Measurements from ENCODE around the gene STX18.

The STX18 gene

GRCh38 chr4:4492161-4492847 is 49.5 kb downstream of the STX18 start:
- Mint-ChIP-seq H3K27me3 (no peaks in the 10 kb centered on the region), H3K4me1 (ENCODE audit: low read depth) (peaks cover 5% of the 10 kb centered on the region), H3K9me3 (no peaks in the 10 kb centered on the region), H3K4me3 (no peak overlapping the region), H3K27ac (no peak overlapping the region), H3K36me3 (ENCODE audit: low read depth) (no peaks in the 10 kb centered on the region)
- intact Hi-C loops (cut with micrococcal nuclease) = loop anchor here (5.0 kb wide), 1 partner anchor 85 kb away; no protein-coding TSS in a partner anchor

GRCh38 chr4:4491396-4491893 is 50.4 kb downstream of the STX18 start:
- Mint-ChIP-seq H3K9me3 (no peaks in the 10 kb centered on the region), H3K4me1 (ENCODE audit: low read depth) (peaks cover 5% of the 10 kb centered on the region), H3K4me3 (no peak overlapping the region), H3K27ac (no peak overlapping the region), H3K36me3 (ENCODE audit: low read depth) (no peaks in the 10 kb centered on the region), H3K27me3 (no peaks in the 10 kb centered on the region)
- intact Hi-C loops (cut with micrococcal nuclease) = loop anchor here (5.0 kb wide), 1 partner anchor 86 kb away; no protein-coding TSS in a partner anchor

GRCh38 chr4:4490816-4491215 is 51.0 kb downstream of the STX18 start:
- Mint-ChIP-seq H3K4me3 (no peak overlapping the region), H3K27ac (no peak overlapping the region), H3K9me3 (no peaks in the 10 kb centered on the region), H3K27me3 (no peaks in the 10 kb centered on the region), H3K4me1 (ENCODE audit: low read depth) (peaks cover 5% of the 10 kb centered on the region), H3K36me3 (ENCODE audit: low read depth) (no peaks in the 10 kb centered on the region)
- intact Hi-C loops (cut with micrococcal nuclease) = loop anchor here (5.0 kb wide), 1 partner anchor 86 kb away; no protein-coding TSS in a partner anchor

GRCh38 chr4:4490041-4490440 is 51.8 kb downstream of the STX18 start:
- Mint-ChIP-seq H3K27me3 (no peaks in the 10 kb centered on the region), H3K4me1 (ENCODE audit: low read depth) (peaks cover 5% of the 10 kb centered on the region), H3K9me3 (no peaks in the 10 kb centered on the region), H3K36me3 (ENCODE audit: low read depth) (no peaks in the 10 kb centered on the region), H3K4me3 (no peak overlapping the region), H3K27ac (no peak overlapping the region)
- intact Hi-C loops (cut with micrococcal nuclease) = loop anchor here (5.0 kb wide), 1 partner anchor 87 kb away; no protein-coding TSS in a partner anchor

- H3K27ac Mint-ChIP-seq = no peak overlapping the region
- H3K4me3 Mint-ChIP-seq = no peak overlapping the region
- no peaks in the 10 kb centered on the region for H3K36me3 Mint-ChIP-seq (ENCODE audit: low read depth)
- no peaks in the 10 kb centered on the region for H3K9me3 Mint-ChIP-seq
- no peaks in the 10 kb centered on the region for H3K27me3 Mint-ChIP-seq
- H3K4me1 Mint-ChIP-seq (ENCODE audit: low read depth) = peaks cover 5% of the 10 kb centered on the region
- intact Hi-C loops (cut with micrococcal nuclease) = loop anchor here (5.0 kb wide), 2 partner anchors 394 to 1324 kb away; no protein-coding TSS in a partner anchor
Measured at GRCh38 chr4:4488405-4489404, 53.1 kb downstream of the STX18 start.

GRCh38 chr4:4486969-4487368 is 54.9 kb downstream of the STX18 start:
- Mint-ChIP-seq H3K27ac (no peak overlapping the region), H3K27me3 (no peaks in the 10 kb centered on the region), H3K9me3 (no peaks in the 10 kb centered on the region), H3K4me1 (ENCODE audit: low read depth) (no peaks in the 10 kb centered on the region), H3K36me3 (ENCODE audit: low read depth) (no peaks in the 10 kb centered on the region), H3K4me3 (no peak overlapping the region)
- intact Hi-C loops (cut with micrococcal nuclease) = loop anchor here (5.0 kb wide), 2 partner anchors 395 to 1325 kb away; no protein-coding TSS in a partner anchor

GRCh38 chr4:4485806-4486205 is 56.0 kb downstream of the STX18 start:
- Mint-ChIP-seq H3K4me1 (ENCODE audit: low read depth) (no peaks in the 10 kb centered on the region), H3K27ac (no peak overlapping the region), H3K27me3 (no peaks in the 10 kb centered on the region), H3K4me3 (no peak overlapping the region), H3K36me3 (ENCODE audit: low read depth) (no peaks in the 10 kb centered on the region), H3K9me3 (no peaks in the 10 kb centered on the region)
- intact Hi-C loops (cut with micrococcal nuclease) = loop anchor here (5.0 kb wide), 2 partner anchors 396 to 1326 kb away; no protein-coding TSS in a partner anchor

GRCh38 chr4:4481399-4481994 is 60.4 kb downstream of the STX18 start:
- no peak overlapping the region for H3K27ac Mint-ChIP-seq
- H3K27me3 Mint-ChIP-seq = no peaks in the 10 kb centered on the region
- peaks cover 5% of the 10 kb centered on the region for H3K4me1 Mint-ChIP-seq (ENCODE audit: low read depth)
- no peak overlapping the region for H3K4me3 Mint-ChIP-seq
- intact Hi-C loops (cut with micrococcal nuclease) = no loop called here
- no peaks in the 10 kb centered on the region for H3K9me3 Mint-ChIP-seq
- H3K36me3 Mint-ChIP-seq (ENCODE audit: low read depth) = no peaks in the 10 kb centered on the region

- Mint-ChIP-seq H3K4me1 (ENCODE audit: low read depth) (peaks cover 5% of the 10 kb centered on the region), H3K27me3 (no peaks in the 10 kb centered on the region), H3K36me3 (ENCODE audit: low read depth) (no peaks in the 10 kb centered on the region), H3K27ac (no peak overlapping the region), H3K4me3 (no peak overlapping the region), H3K9me3 (no peaks in the 10 kb centered on the region)
- intact Hi-C loops (cut with micrococcal nuclease) = no loop called here
Measured at GRCh38 chr4:4480685-4481398, 61.0 kb downstream of the STX18 start.

GRCh38 chr4:4480205-4480604 is 61.6 kb downstream of the STX18 start:
- intact Hi-C loops (cut with micrococcal nuclease) = no loop called here
- H3K36me3 Mint-ChIP-seq (ENCODE audit: low read depth) = no peaks in the 10 kb centered on the region

GRCh38 chr4:4479366-4479765 is 62.5 kb downstream of the STX18 start:
- intact Hi-C loops (cut with micrococcal nuclease) = no loop called here
- Mint-ChIP-seq H3K27me3 (no peaks in the 10 kb centered on the region), H3K4me3 (no peak overlapping the region), H3K4me1 (ENCODE audit: low read depth) (peaks cover 8% of the 10 kb centered on the region), H3K36me3 (ENCODE audit: low read depth) (no peaks in the 10 kb centered on the region), H3K9me3 (no peaks in the 10 kb centered on the region), H3K27ac (no peak overlapping the region)

More at GRCh38 chr4:4480205-4480604, 61.6 kb downstream of the STX18 start:
- H3K9me3 Mint-ChIP-seq = no peaks in the 10 kb centered on the region
- H3K4me3 Mint-ChIP-seq = no peak overlapping the region
- peaks cover 5% of the 10 kb centered on the region for H3K4me1 Mint-ChIP-seq (ENCODE audit: low read depth)
- H3K27ac Mint-ChIP-seq = no peak overlapping the region
- H3K27me3 Mint-ChIP-seq = no peaks in the 10 kb centered on the region

GRCh38 chr4:4477796-4478195 is 64.1 kb downstream of the STX18 start:
- intact Hi-C loops (cut with micrococcal nuclease) = no loop called here

GRCh38 chr4:4477391-4477790 is 64.5 kb downstream of the STX18 start:
- Mint-ChIP-seq H3K27ac (no peak overlapping the region), H3K4me1 (ENCODE audit: low read depth) (peaks cover 17% of the 10 kb centered on the region), H3K4me3 (no peak overlapping the region), H3K9me3 (no peaks in the 10 kb centered on the region), H3K36me3 (ENCODE audit: low read depth) (no peaks in the 10 kb centered on the region), H3K27me3 (no peaks in the 10 kb centered on the region)
- intact Hi-C loops (cut with micrococcal nuclease) = no loop called here

More at GRCh38 chr4:4477796-4478195, 64.1 kb downstream of the STX18 start:
- no peaks in the 10 kb centered on the region for H3K9me3 Mint-ChIP-seq
- no peak overlapping the region for H3K4me3 Mint-ChIP-seq
- peaks cover 17% of the 10 kb centered on the region for H3K4me1 Mint-ChIP-seq (ENCODE audit: low read depth)
- H3K36me3 Mint-ChIP-seq (ENCODE audit: low read depth) = no peaks in the 10 kb centered on the region
- H3K27ac Mint-ChIP-seq = no peak overlapping the region
- H3K27me3 Mint-ChIP-seq = no peaks in the 10 kb centered on the region

Data from dendritic cell treated with granulocyte-macrophage colony-stimulating factor and Interleukin-4, amounts not matched to agents 40 ng/mL and 50 ng/mL, for 4 days (primary cell).